T-helper 2 cell treated with Interferon-gamma antibody and Interleukin-4, amounts not matched to agents 5 μg/mL and 100 μg/mL, for 36 hours (primary cell): ENCODE results near the gene SFRP4.

Experiments used
- DNase-seq: peaks from one replicate; pipeline ENCODE4 v3.0.0; 2021; ENCODE audit warnings: low spot score
- H3K27ac Mint-ChIP-seq: one replicate; pipeline ENCODE4 v1.8.0; 2021; ENCODE audit warnings: mild to moderate bottlenecking, mixed read lengths
- H3K27me3 Mint-ChIP-seq: one replicate; pipeline ENCODE4 v1.8.0; 2021; ENCODE audit warnings: low read depth, mixed read lengths
- H3K36me3 Mint-ChIP-seq: one replicate; pipeline ENCODE4 v1.8.0; 2021; ENCODE audit warnings: low read depth, mixed read lengths
- H3K4me1 Mint-ChIP-seq: one replicate; pipeline ENCODE4 v1.8.0; 2021; ENCODE audit warnings: low read depth, mixed read lengths
- H3K4me3 Mint-ChIP-seq: one replicate; pipeline ENCODE4 v1.8.0; 2022; ENCODE audit warnings: mild to moderate bottlenecking, moderate library complexity, mixed read lengths
- H3K9me3 Mint-ChIP-seq: one replicate; pipeline ENCODE4 v1.8.0; 2021; ENCODE audit warnings: mixed read lengths

The SFRP4 gene

DNA sequence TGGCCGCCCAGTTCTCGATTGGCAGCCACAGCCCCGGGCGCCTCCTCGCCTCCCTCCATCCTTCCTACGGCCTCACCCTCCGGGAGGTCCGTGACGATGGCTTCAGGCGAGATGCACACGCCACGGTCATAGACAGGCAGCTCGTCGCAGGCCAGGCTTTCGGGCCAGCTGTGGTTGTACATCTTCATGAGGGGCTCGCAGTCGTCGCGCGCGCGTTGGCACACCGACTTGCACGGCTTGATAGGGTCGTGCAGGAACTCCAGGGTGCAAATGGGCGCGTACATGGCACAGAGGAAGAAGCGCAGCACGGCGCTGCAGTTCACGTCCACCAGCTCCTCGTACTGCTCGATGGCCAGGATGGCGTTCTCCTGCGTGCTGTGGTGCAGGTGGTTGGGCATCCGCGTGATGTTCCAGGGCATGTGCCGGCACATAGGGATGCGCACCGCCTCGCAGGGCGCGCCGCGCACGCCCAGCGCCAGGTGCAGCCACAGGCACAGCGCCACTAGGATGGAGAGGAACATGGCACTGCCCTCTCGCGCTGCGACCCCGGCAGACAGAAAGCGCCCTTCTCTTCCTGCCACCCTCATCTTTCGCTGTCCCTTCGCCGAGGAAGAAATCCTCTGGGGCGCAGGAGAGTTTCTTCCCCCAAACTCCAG, 472 bp downstream of the SFRP4 start:
- Mint-ChIP-seq H3K27me3 (peaks cover 62% of the 10 kb centered on the region), H3K4me1 (peaks cover 7% of the 10 kb centered on the region), H3K36me3 (no peaks in the 10 kb centered on the region), H3K27ac (no peak overlapping the region), H3K9me3 (no peaks in the 10 kb centered on the region), H3K4me3 (peak overlapping the region; percentile 20)
- DNase-seq, result no peak

DNA sequence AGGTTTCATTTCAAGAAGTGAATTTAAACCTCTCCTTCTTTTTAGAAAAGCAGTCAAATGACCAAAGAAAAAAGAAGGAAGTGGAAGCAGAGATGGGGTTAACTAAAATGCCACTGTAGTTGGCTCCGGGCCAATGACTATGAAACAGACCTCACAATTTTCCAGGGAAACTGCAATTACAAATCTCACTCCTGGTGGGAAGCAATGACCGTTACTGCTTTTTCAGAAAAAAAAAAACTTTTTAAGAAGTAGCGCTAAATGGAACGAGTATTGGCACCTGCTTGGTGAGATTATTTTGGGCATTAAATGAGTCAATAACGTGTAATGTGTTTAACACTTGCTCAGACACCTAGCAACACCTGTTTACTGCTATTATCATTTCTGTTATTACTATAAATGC, 1.2 kb downstream of the SFRP4 start:
- Mint-ChIP-seq H3K9me3 (no peaks in the 10 kb centered on the region), H3K4me1 (peaks cover 6% of the 10 kb centered on the region), H3K27ac (no peak overlapping the region), H3K27me3 (peaks cover 61% of the 10 kb centered on the region), H3K36me3 (no peaks in the 10 kb centered on the region), H3K4me3 (no peak overlapping the region)
- DNase-seq, result no peak

DNA sequence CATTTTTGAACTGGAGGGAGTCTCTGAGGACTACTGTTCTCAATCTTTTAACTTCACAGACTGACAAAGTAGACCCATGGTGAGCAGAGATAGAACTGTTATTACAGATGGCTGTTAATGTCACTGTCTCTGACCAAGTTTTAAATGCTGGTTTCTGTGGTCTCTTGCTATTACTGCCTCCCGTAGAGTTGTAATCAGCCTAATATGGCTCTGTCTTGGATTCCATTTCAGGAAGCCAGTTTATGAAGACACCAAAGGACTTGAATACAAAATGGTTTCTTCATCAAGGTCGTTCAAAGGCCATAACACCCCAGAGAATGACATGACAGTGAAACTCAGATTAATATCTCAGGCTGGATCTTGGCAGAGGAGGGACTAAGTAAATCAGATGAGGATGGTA, 3.9 kb downstream of the SFRP4 start:
- Mint-ChIP-seq H3K36me3 (no peaks in the 10 kb centered on the region), H3K9me3 (no peaks in the 10 kb centered on the region), H3K4me1 (peaks cover 4% of the 10 kb centered on the region), H3K27ac (no peak overlapping the region), H3K4me3 (no peak overlapping the region), H3K27me3 (peaks cover 36% of the 10 kb centered on the region)
- DNase-seq, result no peak

DNA sequence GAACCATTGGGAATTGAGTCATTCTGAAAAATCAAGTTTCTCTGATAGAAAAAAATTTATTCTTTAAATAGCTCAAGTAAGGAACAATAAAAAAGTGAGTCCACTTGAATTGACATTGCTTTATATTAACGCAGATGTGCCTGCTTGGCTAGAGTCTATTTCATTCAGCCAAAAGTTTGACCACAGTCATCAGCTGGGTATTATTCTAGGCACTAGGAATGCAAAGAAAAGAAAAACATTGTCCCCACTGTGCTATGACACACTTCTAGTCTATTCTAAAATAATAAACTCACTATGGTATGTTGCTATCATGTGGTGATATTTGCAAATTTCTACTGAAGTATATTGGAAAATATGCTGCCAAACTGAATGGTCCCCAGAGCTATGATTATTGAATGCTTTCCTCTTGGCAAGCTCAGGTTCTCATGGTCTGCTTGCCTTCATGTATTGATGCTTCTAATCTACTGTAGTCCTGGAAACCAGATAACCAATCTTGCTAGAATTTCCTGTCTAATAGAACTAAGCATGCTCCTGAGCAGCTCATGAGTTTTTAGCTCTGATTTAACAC, 8.3 kb downstream of the SFRP4 start:
- Mint-ChIP-seq H3K9me3 (no peaks in the 10 kb centered on the region), H3K27me3 (peaks cover 10% of the 10 kb centered on the region), H3K4me1 (no peaks in the 10 kb centered on the region), H3K4me3 (no peak overlapping the region), H3K36me3 (no peaks in the 10 kb centered on the region), H3K27ac (no peak overlapping the region)
- no peak for DNase-seq

DNA sequence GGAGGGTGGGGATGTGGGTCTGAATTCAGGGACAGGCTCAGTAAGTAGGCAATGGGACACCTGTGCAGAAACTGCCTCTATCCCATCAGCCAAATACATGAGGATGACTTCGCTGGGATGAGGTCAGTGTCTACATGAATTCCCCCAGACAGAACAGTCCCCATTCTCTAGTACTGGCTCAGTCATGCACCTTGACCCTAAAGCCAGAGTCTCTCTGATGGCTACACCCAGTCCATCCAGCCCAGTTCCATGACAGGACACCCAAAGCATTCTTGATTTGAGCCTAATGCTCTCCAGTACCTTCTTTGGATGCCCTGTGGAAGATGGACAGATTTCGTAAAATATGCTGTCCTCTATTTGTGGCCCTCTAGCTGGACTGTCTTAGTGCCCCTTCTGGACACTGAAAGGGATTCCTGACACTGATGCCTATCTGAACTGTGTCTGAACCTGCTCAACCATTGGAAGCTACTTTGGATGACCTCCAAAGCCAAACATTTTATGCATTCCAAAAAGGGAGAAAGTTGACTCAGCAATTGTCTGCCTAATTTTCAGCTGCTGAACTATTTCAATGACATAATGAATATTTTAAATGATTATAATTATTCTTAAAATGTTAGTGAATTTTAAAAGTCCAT, 14.6 kb downstream of the SFRP4 start:
- H3K27me3 Mint-ChIP-seq, result peaks cover 3% of the 10 kb centered on the region
- no peaks in the 10 kb centered on the region for H3K9me3 Mint-ChIP-seq
- no peaks in the 10 kb centered on the region for H3K4me1 Mint-ChIP-seq
- H3K36me3 Mint-ChIP-seq, result no peaks in the 10 kb centered on the region
- no peak overlapping the region for H3K4me3 Mint-ChIP-seq
- DNase-seq, result no peak
- no peak overlapping the region for H3K27ac Mint-ChIP-seq

DNA sequence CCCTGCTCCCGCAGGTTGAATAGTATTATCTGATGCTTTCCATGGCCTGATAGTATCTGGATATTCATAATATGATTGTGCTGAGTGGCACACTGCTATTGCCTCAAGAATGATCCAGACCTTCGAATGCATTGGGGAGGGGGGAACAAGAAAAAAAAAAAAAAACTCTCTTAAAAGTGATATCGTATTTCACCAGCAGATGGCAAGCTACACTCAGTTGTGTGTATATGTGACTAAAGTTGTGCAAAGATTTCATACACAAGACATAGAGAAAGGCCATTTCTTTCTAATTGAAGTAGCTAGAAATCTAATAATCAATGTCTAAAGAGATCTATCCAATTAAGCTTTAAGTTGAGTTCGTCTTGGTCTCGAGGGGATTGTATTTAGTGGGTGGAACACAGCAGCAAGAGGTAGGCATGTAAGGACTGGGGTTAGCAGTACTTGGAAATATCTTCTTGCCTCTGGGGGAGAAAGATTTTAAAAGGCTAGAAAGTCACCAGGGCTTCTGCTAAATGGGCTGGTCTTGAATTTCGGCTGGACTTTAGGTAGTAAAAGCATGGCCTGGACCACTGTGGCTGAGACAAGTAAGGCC, 15.3 kb downstream of the SFRP4 start:
- H3K4me3 Mint-ChIP-seq, result no peak overlapping the region
- DNase-seq, result no peak
- no peaks in the 10 kb centered on the region for H3K4me1 Mint-ChIP-seq
- H3K9me3 Mint-ChIP-seq, result no peaks in the 10 kb centered on the region
- H3K27me3 Mint-ChIP-seq, result no peaks in the 10 kb centered on the region
- no peaks in the 10 kb centered on the region for H3K36me3 Mint-ChIP-seq
- H3K27ac Mint-ChIP-seq, result no peak overlapping the region

DNA sequence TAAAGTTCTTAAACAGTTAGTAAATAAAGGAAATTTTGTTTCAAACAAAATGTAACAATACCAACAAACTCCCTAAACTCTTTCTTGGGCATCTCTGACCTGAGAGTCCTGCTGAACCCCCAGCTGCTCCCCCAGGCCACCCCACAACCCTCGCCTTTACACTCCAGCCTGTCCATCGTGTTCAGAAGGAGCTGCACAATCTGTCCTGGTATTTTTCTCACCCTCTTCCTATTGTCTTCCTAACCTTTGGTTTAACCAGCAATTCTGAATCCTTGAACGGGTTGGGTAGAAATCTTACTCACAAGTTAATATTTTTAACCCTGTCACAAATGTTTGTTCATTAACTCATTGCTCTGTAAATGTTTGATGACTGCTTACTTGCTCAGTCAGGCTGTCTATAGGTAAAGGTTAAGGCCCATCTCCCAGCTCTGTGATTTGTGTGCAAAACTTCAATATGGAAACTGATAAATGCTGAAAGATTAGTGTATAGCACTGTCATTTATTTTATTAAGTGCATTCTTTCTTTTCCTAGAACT, 16.8 kb downstream of the SFRP4 start:
- no peaks in the 10 kb centered on the region for H3K4me1 Mint-ChIP-seq
- no peak overlapping the region for H3K27ac Mint-ChIP-seq
- no peaks in the 10 kb centered on the region for H3K27me3 Mint-ChIP-seq
- DNase-seq, result no peak
- H3K9me3 Mint-ChIP-seq, result no peaks in the 10 kb centered on the region
- H3K4me3 Mint-ChIP-seq, result no peak overlapping the region
- H3K36me3 Mint-ChIP-seq, result no peaks in the 10 kb centered on the region

DNA sequence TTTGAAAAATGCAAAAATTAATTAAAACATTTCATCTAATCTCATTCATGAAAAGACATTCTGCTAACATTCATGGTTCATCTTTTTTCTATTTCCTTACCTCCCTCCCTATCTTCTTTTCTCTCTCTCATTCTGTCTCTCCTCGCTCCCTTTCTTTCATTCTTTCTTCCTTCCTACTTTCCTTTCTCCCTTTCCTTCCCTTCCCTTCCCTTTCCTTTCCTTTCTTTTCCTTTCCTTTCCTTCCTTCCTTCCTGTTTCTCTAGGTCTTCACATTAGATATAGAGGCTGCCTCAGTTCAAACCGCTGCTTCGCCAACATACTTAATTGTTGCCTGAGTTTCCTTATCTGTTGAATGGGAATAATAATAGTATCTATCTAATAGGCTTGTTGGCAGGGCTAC, 21.9 kb downstream of the SFRP4 start:
- H3K4me1 Mint-ChIP-seq, result no peaks in the 10 kb centered on the region
- no peak for DNase-seq
- H3K36me3 Mint-ChIP-seq, result no peaks in the 10 kb centered on the region
- H3K9me3 Mint-ChIP-seq, result no peaks in the 10 kb centered on the region
- no peaks in the 10 kb centered on the region for H3K27me3 Mint-ChIP-seq
- H3K27ac Mint-ChIP-seq, result no peak overlapping the region
- no peak overlapping the region for H3K4me3 Mint-ChIP-seq

DNA sequence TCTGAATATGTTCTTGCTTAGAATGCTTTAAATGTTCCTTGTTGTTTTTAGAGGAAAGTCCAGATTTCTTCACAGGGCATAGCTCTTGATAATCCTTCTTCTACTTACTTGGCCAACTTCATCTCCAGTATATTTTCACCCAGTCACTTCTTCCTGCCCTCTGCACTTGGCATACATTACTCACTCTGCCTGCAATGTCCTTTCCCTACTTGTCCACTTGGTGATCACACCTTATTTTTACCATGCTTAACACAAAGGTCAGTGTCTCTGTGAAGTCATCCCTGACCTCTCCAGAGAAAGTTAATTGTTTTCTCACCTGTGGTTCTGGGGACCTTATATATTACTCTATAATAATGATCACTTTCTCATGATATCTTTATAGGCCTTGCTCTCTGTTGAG, 23.3 kb downstream of the SFRP4 start:
- H3K4me1 Mint-ChIP-seq, result no peaks in the 10 kb centered on the region
- no peak overlapping the region for H3K27ac Mint-ChIP-seq
- H3K9me3 Mint-ChIP-seq, result no peaks in the 10 kb centered on the region
- no peak for DNase-seq
- no peak overlapping the region for H3K4me3 Mint-ChIP-seq
- H3K36me3 Mint-ChIP-seq, result no peaks in the 10 kb centered on the region
- peaks cover 4% of the 10 kb centered on the region for H3K27me3 Mint-ChIP-seq

DNA sequence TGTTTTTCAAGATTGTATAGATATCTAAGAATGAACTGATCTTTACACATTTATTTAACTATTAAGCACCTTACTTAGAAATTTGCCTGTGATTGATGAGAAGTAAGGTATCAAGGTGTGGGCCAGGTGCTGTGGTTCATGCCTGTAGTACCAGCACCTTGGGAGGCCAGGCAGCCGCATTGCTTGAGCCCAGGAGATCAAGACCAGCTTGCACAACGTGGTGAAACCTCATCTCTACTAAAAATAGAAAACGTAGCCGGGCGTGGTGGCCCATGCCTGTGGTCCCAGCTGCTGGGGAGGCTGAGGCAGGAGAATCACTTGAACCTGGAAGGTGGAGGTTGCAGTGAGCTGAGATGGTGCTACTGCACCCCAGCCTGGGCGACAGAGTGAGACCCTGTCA, 34.5 kb downstream of the SFRP4 start:
- H3K9me3 Mint-ChIP-seq, result no peaks in the 10 kb centered on the region
- no peak for DNase-seq
- no peak overlapping the region for H3K27ac Mint-ChIP-seq
- H3K27me3 Mint-ChIP-seq, result peaks cover 2% of the 10 kb centered on the region
- H3K36me3 Mint-ChIP-seq, result no peaks in the 10 kb centered on the region
- H3K4me3 Mint-ChIP-seq, result no peak overlapping the region
- no peaks in the 10 kb centered on the region for H3K4me1 Mint-ChIP-seq
